Measurements from ENCODE around the gene NUDCD3. TPM values are rescaled to one million over a fixed set of nuclear protein-coding genes. Genes with fewer than 3 reads are reported as not detected.

The NUDCD3 gene
- total and polyA plus RNA-seq, 10 donors = 21.7 to 97.9 (median 41.3) TPM

DNA sequence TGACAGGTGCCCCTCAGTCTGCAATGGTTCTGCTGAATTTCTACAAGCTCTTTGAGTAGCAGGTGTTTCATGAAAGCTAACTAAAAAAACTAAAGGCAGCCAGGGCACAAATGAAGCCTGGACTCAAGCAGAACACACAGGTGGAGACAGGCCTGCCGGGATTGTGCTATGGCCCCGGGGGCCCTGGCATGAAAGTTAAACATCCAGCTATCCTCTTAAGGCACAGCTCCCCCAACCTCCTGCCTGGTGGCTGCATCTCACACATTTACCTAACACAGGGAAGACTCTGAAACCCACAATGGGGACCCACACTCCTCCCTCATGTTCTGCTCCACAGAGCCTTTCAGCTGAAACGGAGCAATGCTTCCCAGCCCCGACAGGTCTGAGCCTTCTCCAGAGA lies 88.8 kb downstream of the NUDCD3 start:
- peaks cover 0 to 17% (median 0%) of the 10 kb centered on the region in 6 donors for H3K4me1 ChIP-seq
- H3K27ac ChIP-seq = no peak overlapping the region
- no peaks in the 10 kb centered on the region for H3K27me3 ChIP-seq (replicated peaks in 1 of 7)
- peaks cover 0 to 100% (median 49%) of the 10 kb centered on the region in 6 donors for H3K36me3 ChIP-seq
- no peaks in the 10 kb centered on the region for H3K9me3 ChIP-seq
- intact Hi-C loops (cut with DNase I; ENCODE audit: low total_unique reads) = no loop called here
- 93 to 99% (median 96%) methylated on average over 4 of the region's 4 CpGs for WGBS, 5 donors
- TF ChIP-seq, protein P1, sequence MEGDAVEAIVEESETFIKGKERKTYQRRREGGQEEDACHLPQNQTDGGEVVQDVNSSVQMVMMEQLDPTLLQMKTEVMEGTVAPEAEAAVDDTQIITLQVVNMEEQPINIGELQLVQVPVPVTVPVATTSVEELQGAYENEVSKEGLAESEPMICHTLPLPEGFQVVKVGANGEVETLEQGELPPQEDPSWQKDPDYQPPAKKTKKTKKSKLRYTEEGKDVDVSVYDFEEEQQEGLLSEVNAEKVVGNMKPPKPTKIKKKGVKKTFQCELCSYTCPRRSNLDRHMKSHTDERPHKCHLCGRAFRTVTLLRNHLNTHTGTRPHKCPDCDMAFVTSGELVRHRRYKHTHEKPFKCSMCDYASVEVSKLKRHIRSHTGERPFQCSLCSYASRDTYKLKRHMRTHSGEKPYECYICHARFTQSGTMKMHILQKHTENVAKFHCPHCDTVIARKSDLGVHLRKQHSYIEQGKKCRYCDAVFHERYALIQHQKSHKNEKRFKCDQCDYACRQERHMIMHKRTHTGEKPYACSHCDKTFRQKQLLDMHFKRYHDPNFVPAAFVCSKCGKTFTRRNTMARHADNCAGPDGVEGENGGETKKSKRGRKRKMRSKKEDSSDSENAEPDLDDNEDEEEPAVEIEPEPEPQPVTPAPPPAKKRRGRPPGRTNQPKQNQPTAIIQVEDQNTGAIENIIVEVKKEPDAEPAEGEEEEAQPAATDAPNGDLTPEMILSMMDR (IDR thresholded peaks at IDR 0.05 in 8 of 11, conservative IDR thresholded peaks at IDR 0.05 in 3 of 11) = no peak
- no peak for TF ChIP-seq POLR2A (IDR thresholded peaks at IDR 0.05)
- TF ChIP-seq POLR2AphosphoS5 (IDR thresholded peaks at IDR 0.05) = no peak
- DNase-seq = no peak
- no peak overlapping the region for H3K4me3 ChIP-seq

DNA sequence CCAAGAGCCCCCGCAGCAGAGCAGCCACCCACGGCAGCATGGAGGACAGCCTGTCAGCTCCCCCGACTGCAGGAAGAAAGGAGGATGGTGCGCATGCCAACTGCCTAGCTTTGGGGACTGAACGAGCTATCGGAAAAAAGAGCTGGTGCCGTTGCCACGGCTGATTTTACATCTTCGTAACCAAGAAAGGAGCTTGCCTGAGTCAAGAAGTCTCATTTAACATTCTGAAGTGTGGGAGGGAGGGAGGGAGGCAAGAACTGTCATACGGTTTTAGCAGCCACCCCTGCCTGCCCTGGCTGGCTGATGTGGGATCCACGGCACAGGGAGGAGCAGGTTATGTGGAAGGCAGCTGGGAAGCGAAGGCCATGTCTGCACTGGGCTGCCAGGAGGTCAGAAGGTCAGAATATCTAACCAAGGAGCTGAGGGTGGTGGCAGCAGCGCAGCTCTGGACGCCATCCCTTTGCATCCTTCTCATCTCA lies 90.4 kb downstream of the NUDCD3 start:
- Histone ChIP-seq H3K4me1 (peaks cover 0 to 17% (median 0%) of the 10 kb centered on the region in 6 donors), H3K27ac (no peak overlapping the region), H3K36me3 (peaks cover 0 to 98% (median 43%) of the 10 kb centered on the region in 6 donors), H3K9me3 (no peaks in the 10 kb centered on the region), H3K27me3 (replicated peaks in 1 of 7) (no peaks in the 10 kb centered on the region), H3K4me3 (no peak overlapping the region)
- DNase-seq = no peak
- intact Hi-C loops (cut with DNase I; ENCODE audit: low total_unique reads) = no loop called here
- WGBS, 5 donors = 90 to 95% (median 92%) methylated on average over 13 to 14 of the region's 14 CpGs
- no peak for TF ChIP-seq POLR2AphosphoS5 (IDR thresholded peaks at IDR 0.05)
- TF ChIP-seq POLR2A (IDR thresholded peaks at IDR 0.05) = no peak
- TF ChIP-seq, protein P1 (IDR thresholded peaks at IDR 0.05 in 8 of 11, conservative IDR thresholded peaks at IDR 0.05 in 3 of 11) = no peak

DNA sequence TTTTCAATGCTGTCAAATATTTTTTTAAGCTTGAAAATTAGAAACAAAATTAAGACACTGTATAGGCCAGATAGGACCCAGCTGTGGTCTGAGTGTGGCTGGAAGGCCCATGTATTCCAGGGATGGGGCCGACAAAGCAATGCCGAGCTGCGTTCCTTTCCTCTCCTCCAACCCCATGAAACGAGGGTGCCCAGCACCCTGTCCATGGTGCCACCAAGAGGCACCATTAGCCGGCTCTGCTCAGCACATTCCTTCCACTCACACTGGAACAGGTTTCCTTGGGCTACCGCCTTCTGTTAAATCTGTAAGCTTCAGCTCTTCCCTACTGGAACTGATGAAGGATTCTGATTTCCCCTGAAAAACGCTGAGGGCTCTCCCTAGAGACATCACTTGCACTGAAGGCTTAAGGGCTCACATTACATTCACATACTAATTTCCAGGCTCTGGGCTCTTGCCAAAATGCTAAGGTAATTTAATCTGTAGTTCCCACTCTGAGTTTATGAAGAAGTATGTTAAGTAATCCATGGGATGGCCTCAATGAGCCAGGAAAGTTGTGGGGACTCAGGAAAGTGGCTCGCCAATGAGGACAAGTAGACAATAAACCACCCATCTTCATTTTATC lies 91.4 kb downstream of the NUDCD3 start:
- 91 to 95% (median 92%) methylated on average over 8 of the region's 8 CpGs for WGBS, 5 donors
- Histone ChIP-seq H3K36me3 (peaks cover 0 to 98% (median 39%) of the 10 kb centered on the region in 6 donors), H3K4me1 (peaks cover 0 to 17% (median 0%) of the 10 kb centered on the region in 6 donors), H3K27me3 (replicated peaks in 1 of 7) (no peaks in the 10 kb centered on the region), H3K9me3 (no peaks in the 10 kb centered on the region), H3K27ac (peak overlapping the region in 3 of 8 donors; percentile 11 to 27 (median 20)), H3K4me3 (no peak overlapping the region)
- no peak for DNase-seq
- intact Hi-C loops (cut with DNase I; ENCODE audit: low total_unique reads) = no loop called here
- TF ChIP-seq, protein P1 (IDR thresholded peaks at IDR 0.05 in 8 of 11, conservative IDR thresholded peaks at IDR 0.05 in 3 of 11) = no peak
- TF ChIP-seq POLR2A (IDR thresholded peaks at IDR 0.05) = no peak
- no peak for TF ChIP-seq POLR2AphosphoS5 (IDR thresholded peaks at IDR 0.05)

DNA sequence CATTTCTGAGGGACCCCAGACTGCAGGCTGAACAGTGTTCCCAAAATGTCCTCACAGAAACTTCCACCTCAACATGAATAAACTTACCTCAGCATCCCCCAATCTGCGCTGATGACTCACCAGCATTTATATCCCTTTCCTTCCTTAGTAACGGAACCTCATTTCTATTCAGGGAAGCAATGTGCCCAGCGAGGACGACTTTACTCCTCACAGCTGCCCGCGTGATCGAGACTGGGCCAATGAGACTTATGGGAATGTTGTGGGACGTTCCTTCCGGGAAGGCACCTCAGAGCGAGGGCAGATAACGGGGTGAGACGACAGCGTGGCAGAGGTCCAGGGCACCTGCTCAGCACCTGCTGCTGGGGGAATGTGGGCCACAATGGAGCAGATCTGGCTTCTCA lies 91.9 kb downstream of the NUDCD3 start:
- no peak for DNase-seq
- Histone ChIP-seq H3K36me3 (peaks cover 0 to 98% (median 39%) of the 10 kb centered on the region in 6 donors), H3K4me1 (peaks cover 0 to 17% (median 0%) of the 10 kb centered on the region in 6 donors), H3K27me3 (replicated peaks in 1 of 7) (no peaks in the 10 kb centered on the region), H3K9me3 (no peaks in the 10 kb centered on the region), H3K27ac (peak overlapping the region in 3 of 8 donors; percentile 11 to 27 (median 20)), H3K4me3 (no peak overlapping the region)
- TF ChIP-seq POLR2AphosphoS5 (IDR thresholded peaks at IDR 0.05) (peak in 2 of 3 donors; percentile 44 to 50), POLR2A (IDR thresholded peaks at IDR 0.05) (no peak)
- TF ChIP-seq, protein P1 (IDR thresholded peaks at IDR 0.05 in 8 of 11, conservative IDR thresholded peaks at IDR 0.05 in 3 of 11) = no peak
- WGBS, 5 donors = 75 to 83% (median 79%) methylated on average over 13 of the region's 13 CpGs
- intact Hi-C loops (cut with DNase I; ENCODE audit: low total_unique reads) = no loop called here
